IPS-20b (cell line): ENCODE data around the gene USP4.

Source experiments
- H3K27ac ChIP-seq: one replicate; pipeline ENCODE4 v1.5.1; 2013; ENCODE audit warnings: low read length
- H3K27me3 ChIP-seq: 2 replicates; pipeline ENCODE4 v1.6.1; 2013; ENCODE audit warnings: mild to moderate bottlenecking, low read length, inconsistent platforms; ENCODE audit not compliant: insufficient read depth
- H3K36me3 ChIP-seq: 2 replicates; pipeline ENCODE4 v1.6.1; 2013; ENCODE audit warnings: low read depth, mild to moderate bottlenecking, inconsistent platforms, low read length, moderate library complexity; ENCODE audit not compliant: insufficient read depth
- H3K4me1 ChIP-seq: 2 replicates; pipeline ENCODE4 v1.6.1; 2013; ENCODE audit warnings: mild to moderate bottlenecking, control low read depth, inconsistent platforms, low read length, moderate library complexity; ENCODE audit not compliant: insufficient read depth
- H3K4me3 ChIP-seq: 2 replicates; pipeline ENCODE4 v1.5.1; 2013; ENCODE audit warnings: mild to moderate bottlenecking, low read length, inconsistent platforms
- H3K9ac ChIP-seq: 2 replicates; pipeline ENCODE4 v1.6.1; 2013; ENCODE audit warnings: low read depth, mild to moderate bottlenecking, inconsistent platforms, low read length, moderate library complexity
- H3K9me3 ChIP-seq: 2 replicates; pipeline ENCODE4 v1.6.1; 2013; ENCODE audit warnings: mild to moderate bottlenecking, low read depth, low read length, inconsistent platforms; ENCODE audit not compliant: insufficient read depth

USP4 gene

DNA sequence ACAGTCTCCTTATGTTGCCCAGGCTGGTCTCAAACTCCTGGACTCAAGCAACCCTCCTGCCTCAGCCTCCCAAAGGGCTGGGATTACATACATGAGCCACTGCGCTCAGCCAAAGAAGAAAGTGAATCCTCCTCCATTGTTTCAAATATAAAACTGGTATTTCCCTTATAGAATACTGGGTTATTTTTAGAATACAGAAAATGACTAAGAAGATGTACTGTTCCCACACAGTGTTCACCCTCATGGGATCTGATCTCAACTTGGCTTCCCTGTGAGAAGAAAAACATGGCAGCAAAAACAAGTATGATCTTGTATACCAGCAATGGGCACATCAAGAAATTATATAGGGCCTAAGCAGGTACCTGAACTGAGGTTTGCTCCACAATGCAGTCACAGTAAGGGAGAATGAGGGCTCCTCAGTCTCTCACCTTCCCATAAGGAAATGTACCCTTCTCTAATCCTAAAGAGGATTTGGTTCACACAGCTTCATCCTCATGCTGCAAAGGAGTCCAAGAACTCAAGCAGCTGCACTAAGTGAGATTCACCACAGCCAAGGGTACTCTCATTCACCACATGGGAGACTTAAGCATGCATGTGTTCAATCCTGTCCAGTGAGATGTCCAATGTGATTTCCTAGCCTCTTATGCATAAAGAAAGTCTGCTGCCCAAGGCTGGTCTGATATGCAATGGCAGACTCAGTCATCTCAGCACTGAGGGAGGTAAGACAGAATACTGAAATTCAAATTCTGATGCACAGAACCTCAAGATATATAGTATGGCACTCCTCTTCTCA, 25.8 kb downstream of the USP4 start:
- no peak overlapping the region for H3K4me3 ChIP-seq
- H3K27ac ChIP-seq: no peak overlapping the region
- no peaks in the 10 kb centered on the region for H3K9me3 ChIP-seq
- no peak overlapping the region for H3K9ac ChIP-seq
- peaks cover 34% of the 10 kb centered on the region for H3K36me3 ChIP-seq
- no peaks in the 10 kb centered on the region for H3K4me1 ChIP-seq
- H3K27me3 ChIP-seq: no peaks in the 10 kb centered on the region

DNA sequence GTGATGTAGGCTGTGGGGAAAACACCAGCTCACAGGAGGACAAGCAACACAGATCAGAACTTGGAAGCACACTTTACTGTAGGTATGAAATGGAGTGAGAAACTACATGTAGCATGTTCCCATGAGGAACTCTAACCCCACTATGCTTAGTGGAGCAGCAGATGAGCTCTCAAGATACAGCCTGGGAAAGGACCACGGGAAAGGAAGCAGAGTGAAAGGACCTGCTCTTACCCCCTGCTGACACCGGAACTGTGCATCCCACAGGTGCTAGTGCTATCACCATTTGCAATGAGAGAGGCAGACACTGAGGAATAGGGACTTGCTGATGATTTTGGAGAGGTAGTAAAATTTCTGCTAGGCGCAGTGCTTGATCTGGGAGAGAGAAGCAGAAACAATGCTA, 28.6 kb downstream of the USP4 start:
- Histone ChIP-seq H3K4me3 (no peak overlapping the region), H3K36me3 (peaks cover 37% of the 10 kb centered on the region), H3K9ac (no peak overlapping the region), H3K9me3 (no peaks in the 10 kb centered on the region), H3K27me3 (no peaks in the 10 kb centered on the region), H3K4me1 (no peaks in the 10 kb centered on the region), H3K27ac (no peak overlapping the region)

DNA sequence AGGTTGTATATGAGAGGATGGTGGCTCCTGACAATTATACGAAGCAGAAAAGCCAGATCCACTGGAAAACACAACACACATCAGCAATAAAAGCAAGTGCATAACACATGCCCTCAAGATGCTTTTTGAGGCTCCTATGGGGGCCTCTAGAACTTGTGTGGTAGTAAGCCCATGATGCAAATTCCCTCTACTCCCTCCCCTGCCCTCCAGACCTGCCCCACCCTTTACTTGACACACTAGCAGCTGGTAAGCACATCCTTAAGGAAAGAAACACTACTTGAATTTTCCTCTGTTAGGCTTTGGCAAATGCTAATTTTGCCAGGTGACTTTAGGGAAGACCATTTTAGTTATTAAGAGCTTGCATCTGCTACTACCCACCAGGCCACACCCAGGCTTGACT, 29.2 kb downstream of the USP4 start:
- H3K4me3 ChIP-seq: no peak overlapping the region
- no peaks in the 10 kb centered on the region for H3K4me1 ChIP-seq
- no peak overlapping the region for H3K27ac ChIP-seq
- H3K36me3 ChIP-seq: peaks cover 43% of the 10 kb centered on the region
- H3K27me3 ChIP-seq: no peaks in the 10 kb centered on the region
- no peaks in the 10 kb centered on the region for H3K9me3 ChIP-seq
- H3K9ac ChIP-seq: no peak overlapping the region

DNA sequence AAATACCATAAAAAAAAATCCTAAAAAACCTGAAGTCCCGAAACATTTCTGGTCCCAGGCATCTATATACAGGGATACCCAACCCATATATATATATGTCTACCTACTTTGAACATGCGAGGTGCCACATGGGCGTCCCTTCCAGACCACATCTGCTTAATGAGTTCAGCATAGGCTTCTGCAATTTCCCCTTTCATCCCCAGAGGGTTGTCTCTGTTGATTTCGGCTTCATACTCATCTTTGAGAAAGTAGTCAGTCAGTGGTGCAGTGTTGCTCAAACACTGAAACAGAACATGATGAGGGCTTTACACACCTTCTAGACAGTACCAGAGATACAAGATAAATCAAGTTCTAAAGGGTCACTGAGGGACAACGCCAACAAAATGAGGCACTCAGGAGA, 34.2 kb downstream of the USP4 start:
- no peak overlapping the region for H3K4me3 ChIP-seq
- H3K4me1 ChIP-seq: no peaks in the 10 kb centered on the region
- H3K27ac ChIP-seq: no peak overlapping the region
- H3K9ac ChIP-seq: no peak overlapping the region
- no peaks in the 10 kb centered on the region for H3K9me3 ChIP-seq
- peaks cover 52% of the 10 kb centered on the region for H3K36me3 ChIP-seq
- H3K27me3 ChIP-seq: no peaks in the 10 kb centered on the region

DNA sequence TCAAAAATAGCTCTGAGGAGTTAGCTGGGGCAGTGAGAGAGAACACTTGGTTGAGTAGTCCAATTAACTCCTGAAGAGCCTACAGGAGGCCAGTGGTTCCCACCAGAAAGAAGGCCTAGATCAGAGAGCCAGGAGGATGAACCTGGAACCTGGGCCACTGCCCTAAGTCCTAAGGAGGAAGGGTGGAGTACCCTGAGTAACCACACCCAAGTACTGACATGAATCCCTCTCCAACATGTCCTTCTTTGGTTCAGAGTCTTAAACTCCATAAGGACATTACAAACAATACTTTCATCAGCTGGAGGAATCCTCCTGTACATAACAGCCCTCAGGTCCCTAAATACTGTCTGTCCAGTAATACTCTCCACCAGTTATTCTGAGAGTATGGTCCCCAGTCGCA, 37.2 kb downstream of the USP4 start:
- Histone ChIP-seq H3K4me3 (no peak overlapping the region), H3K27ac (no peak overlapping the region), H3K27me3 (no peaks in the 10 kb centered on the region), H3K4me1 (no peaks in the 10 kb centered on the region), H3K9ac (no peak overlapping the region), H3K36me3 (peaks cover 63% of the 10 kb centered on the region), H3K9me3 (no peaks in the 10 kb centered on the region)

GRCh38 chr3:49300595-49300994, 39.3 kb downstream of the USP4 start:
- H3K27me3 ChIP-seq: no peaks in the 10 kb centered on the region
- no peak overlapping the region for H3K27ac ChIP-seq
- H3K9ac ChIP-seq: no peak overlapping the region
- H3K9me3 ChIP-seq: no peaks in the 10 kb centered on the region
- H3K36me3 ChIP-seq: peaks cover 62% of the 10 kb centered on the region
- no peak overlapping the region for H3K4me3 ChIP-seq
- H3K4me1 ChIP-seq: no peaks in the 10 kb centered on the region

GRCh38 chr3:49298511-49298910, 41.3 kb downstream of the USP4 start:
- H3K9ac ChIP-seq: no peak overlapping the region
- H3K4me3 ChIP-seq: no peak overlapping the region
- no peaks in the 10 kb centered on the region for H3K27me3 ChIP-seq
- no peak overlapping the region for H3K27ac ChIP-seq
- H3K4me1 ChIP-seq: no peaks in the 10 kb centered on the region
- H3K36me3 ChIP-seq: peaks cover 72% of the 10 kb centered on the region
- no peaks in the 10 kb centered on the region for H3K9me3 ChIP-seq

GRCh38 chr3:49296781-49297411, 43.0 kb downstream of the USP4 start:
- Histone ChIP-seq H3K9ac (no peak overlapping the region), H3K4me1 (no peaks in the 10 kb centered on the region), H3K9me3 (no peaks in the 10 kb centered on the region), H3K27me3 (no peaks in the 10 kb centered on the region), H3K36me3 (peaks cover 72% of the 10 kb centered on the region), H3K4me3 (no peak overlapping the region), H3K27ac (no peak overlapping the region)

- Histone ChIP-seq H3K4me3 (no peak overlapping the region), H3K36me3 (peaks cover 65% of the 10 kb centered on the region), H3K27me3 (no peaks in the 10 kb centered on the region), H3K27ac (no peak overlapping the region), H3K9me3 (no peaks in the 10 kb centered on the region), H3K9ac (no peak overlapping the region), H3K4me1 (no peaks in the 10 kb centered on the region)
Observed at GRCh38 chr3:49295489-49296058, 44.3 kb downstream of the USP4 start.

DNA sequence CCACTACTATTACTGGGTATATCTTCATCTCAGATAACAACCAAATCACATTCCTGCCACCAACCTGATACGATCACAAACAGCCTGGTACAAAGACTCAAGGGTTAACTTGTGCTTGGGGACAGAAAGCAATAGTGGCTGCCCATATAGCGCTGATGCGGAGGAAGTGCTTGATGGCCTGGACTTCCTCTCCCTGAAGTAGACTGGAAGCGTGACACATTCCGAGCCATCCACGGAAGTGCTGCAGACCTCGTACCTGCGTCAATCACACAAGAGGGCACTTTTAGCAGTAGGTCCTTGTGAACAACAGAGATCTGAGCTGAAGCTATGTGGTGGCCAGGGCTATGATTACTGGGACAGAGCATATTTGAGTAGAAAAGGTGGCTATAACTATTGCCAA, 45.5 kb downstream of the USP4 start:
- Histone ChIP-seq H3K4me1 (no peaks in the 10 kb centered on the region), H3K27ac (no peak overlapping the region), H3K4me3 (no peak overlapping the region), H3K9ac (no peak overlapping the region), H3K9me3 (no peaks in the 10 kb centered on the region), H3K36me3 (peaks cover 64% of the 10 kb centered on the region), H3K27me3 (no peaks in the 10 kb centered on the region)

- Histone ChIP-seq H3K4me3 (no peak overlapping the region), H3K36me3 (peaks cover 65% of the 10 kb centered on the region), H3K9me3 (no peaks in the 10 kb centered on the region), H3K27ac (no peak overlapping the region), H3K27me3 (no peaks in the 10 kb centered on the region), H3K4me1 (no peaks in the 10 kb centered on the region), H3K9ac (no peak overlapping the region)
Observed at GRCh38 chr3:49283997-49284396, 55.9 kb downstream of the USP4 start.

DNA sequence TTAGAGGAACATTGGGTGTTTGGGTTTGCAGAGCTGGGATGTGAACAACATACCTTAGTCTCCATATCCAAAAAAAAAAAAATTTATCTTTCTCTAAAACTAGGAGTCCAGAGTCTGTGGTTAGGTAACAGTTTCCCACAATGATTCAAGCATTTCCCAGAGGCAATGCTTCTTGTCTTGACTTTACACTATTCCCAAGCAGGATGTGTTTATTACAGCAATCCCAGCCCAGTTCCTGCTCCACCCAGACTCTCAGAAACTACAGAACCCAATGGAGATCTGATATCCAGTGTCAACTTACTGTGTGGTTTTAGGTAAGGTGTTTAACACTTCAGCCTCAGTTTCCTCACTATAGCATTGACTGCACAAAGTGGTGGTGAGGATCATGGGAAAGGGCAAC, 60.5 kb downstream of the USP4 start:
- no peaks in the 10 kb centered on the region for H3K4me1 ChIP-seq
- H3K9me3 ChIP-seq: no peaks in the 10 kb centered on the region
- H3K27me3 ChIP-seq: no peaks in the 10 kb centered on the region
- H3K4me3 ChIP-seq: no peak overlapping the region
- H3K9ac ChIP-seq: no peak overlapping the region
- peaks cover 45% of the 10 kb centered on the region for H3K36me3 ChIP-seq
- H3K27ac ChIP-seq: no peak overlapping the region
